ENCODE measurements around the gene FRRS1L. TPM values are rescaled to one million over a fixed set of nuclear protein-coding genes. Genes with fewer than 3 reads are reported as not detected.
A peak's percentile ranks its signal among the peaks of the same experiment; 100 is the strongest.

Gene FRRS1L
- total and polyA plus RNA-seq, 2 of the 13 experiments (the other 11 are each of a cell fraction or from before 2014, with no cell fraction given): 0.02 to 0.03 TPM

- TF ChIP-seq MYNN (CRISPR knock-in tag; IDR thresholded peaks at IDR 0.05; ENCODE audit: low read depth) (no peak), ZNF317 (CRISPR knock-in tag; IDR thresholded peaks at IDR 0.05) (no peak), ZGPAT (CRISPR knock-in tag; IDR thresholded peaks at IDR 0.05) (peak; percentile 95; the same call in 1 of the 2 replicates), ARID4A (CRISPR knock-in tag; IDR thresholded peaks at IDR 0.05; ENCODE audit: borderline replicate concordance) (peak; percentile 18; the same call in 1 of the 2 replicates), ERF (CRISPR knock-in tag; IDR thresholded peaks at IDR 0.05) (0 out of 2 replicates have a peak, but pooled peaks have one; percentile 41), JDP2 (CRISPR knock-in tag; IDR thresholded peaks at IDR 0.05; ENCODE audit: borderline replicate concordance) (no peak), TAF1 (CRISPR knock-in tag; IDR thresholded peaks at IDR 0.05) (no peak), TBX3 (IDR thresholded peaks at IDR 0.05; ENCODE audit: borderline replicate concordance) (peak; percentile 58), ZNF770 (CRISPR knock-in tag; IDR thresholded peaks at IDR 0.05) (no peak), ATAD3A (CRISPR knock-in tag; IDR thresholded peaks at IDR 0.05) (no peak), RCOR2 (CRISPR knock-in tag; IDR thresholded peaks at IDR 0.05) (peak; percentile 90), ZNF501 (CRISPR knock-in tag; IDR thresholded peaks at IDR 0.05) (no peak), ISL2 (CRISPR knock-in tag; IDR thresholded peaks at IDR 0.05) (peak; percentile 100), MEIS1 (CRISPR knock-in tag; IDR thresholded peaks at IDR 0.05; ENCODE audit: borderline replicate concordance) (peak; percentile 90), ZNF460 (CRISPR knock-in tag; IDR thresholded peaks at IDR 0.05; ENCODE audit: borderline replicate concordance) (no peak), HHEX (CRISPR knock-in tag; IDR thresholded peaks at IDR 0.05) (peak; percentile 78), ZNF878 (CRISPR knock-in tag; IDR thresholded peaks at IDR 0.05) (peak; percentile 76; the same call in 1 of the 2 replicates), EP300 (IDR thresholded peaks at IDR 0.05; ENCODE audit: low read depth in 2 of 2, low read length in 2 of 2) (peak in 1 of 2 experiments; percentile 98; a peak in 2 of 4 replicates), EP300 (CRISPR knock-in tag; IDR thresholded peaks at IDR 0.05; ENCODE audit: borderline replicate concordance) (peak; percentile 87; the same call in 1 of the 2 replicates), ZNF224 (CRISPR knock-in tag; IDR thresholded peaks at IDR 0.05) (no peak), MXD3 (CRISPR knock-in tag; IDR thresholded peaks at IDR 0.05) (no peak), MED1 (CRISPR knock-in tag; IDR thresholded peaks at IDR 0.05) (peak; percentile 91), LBX2 (CRISPR knock-in tag; IDR thresholded peaks at IDR 0.05; ENCODE audit: borderline replicate concordance) (no peak)
Measured at GRCh38 chr9:109082091-109082620, 84.9 kb downstream of the FRRS1L start (continued).

All from HepG2 (cell line).